PFSK-1 (cell line): ENCODE data around the gene PTPN5.

Source experiments
- FOXP2 ChIP-seq: optimal IDR thresholded peaks from 2 replicates; pipeline ENCODE3; 2011; ENCODE audit warnings: borderline replicate concordance, control low read depth, inconsistent platforms; ENCODE audit not compliant: insufficient read depth; ENCODE audit errors: extremely low read length, extremely low read depth
- POLR2AphosphoS5 ChIP-seq: IDR thresholded peaks from 2 replicates; pipeline ENCODE4 v1.6.1; 2012; ENCODE audit warnings: low read depth, mild to moderate bottlenecking, control low read depth, low read length, moderate library complexity
- REST ChIP-seq, 2 experiments: IDR thresholded peaks; 2 replicates each; pipeline versions ENCODE4 v1.6.1 to v1.8.0; 2011 to 2012; ENCODE audit warnings: low read depth in 2 of 2, low read length in 2 of 2, control low read depth in 1 of 2, inconsistent platforms in 1 of 2, mild to moderate bottlenecking in 1 of 2, moderate library complexity in 1 of 2; ENCODE audit not compliant: insufficient read depth in 1 of 2
- SIN3A ChIP-seq: IDR thresholded peaks from 2 replicates; pipeline ENCODE4 v1.6.1; 2012; ENCODE audit warnings: mild to moderate bottlenecking, low read length, moderate library complexity, borderline replicate concordance; ENCODE audit not compliant: insufficient read depth
- TAF1 ChIP-seq: IDR thresholded peaks from 2 replicates; pipeline ENCODE4 v1.6.1; 2012; ENCODE audit warnings: low read length, control low read depth, borderline replicate concordance; ENCODE audit not compliant: insufficient read depth

Gene PTPN5

GRCh38 chr11:18721561-18722292 lies 69.9 kb downstream of the PTPN5 start:
- no peak for TF ChIP-seq POLR2AphosphoS5
- TF ChIP-seq TAF1 = no peak

GRCh38 chr11:18720808-18721560 lies 70.6 kb downstream of the PTPN5 start:
- TF ChIP-seq SIN3A = no peak
- no peak for TF ChIP-seq TAF1
- TF ChIP-seq REST (IDR thresholded peaks at IDR 0.05; ENCODE audit: insufficient read depth in 1 of 2, low read depth in 2 of 2, low read length in 2 of 2) = no peak
- TF ChIP-seq POLR2AphosphoS5 = no peak
- TF ChIP-seq FOXP2 = no peak

- TF ChIP-seq TAF1 = no peak
- no peak for TF ChIP-seq REST (IDR thresholded peaks at IDR 0.05; ENCODE audit: insufficient read depth in 1 of 2, low read depth in 2 of 2, low read length in 2 of 2)
- no peak for TF ChIP-seq SIN3A
These were observed 71.3 kb downstream of the PTPN5 start for GRCh38 chr11:18720091-18720807.

- no peak for TF ChIP-seq SIN3A
- TF ChIP-seq TAF1 = no peak
- no peak for TF ChIP-seq POLR2AphosphoS5
- no peak for TF ChIP-seq REST (IDR thresholded peaks at IDR 0.05; ENCODE audit: insufficient read depth in 1 of 2, low read depth in 2 of 2, low read length in 2 of 2)
- no peak for TF ChIP-seq FOXP2
These were observed 76.1 kb downstream of the PTPN5 start for GRCh38 chr11:18715476-18715875.

- TF ChIP-seq FOXP2 (no peak), REST (IDR thresholded peaks at IDR 0.05; ENCODE audit: insufficient read depth in 1 of 2, low read depth in 2 of 2, low read length in 2 of 2) (no peak), POLR2AphosphoS5 (no peak), TAF1 (no peak), SIN3A (no peak)
These were observed 77.2 kb downstream of the PTPN5 start for GRCh38 chr11:18714443-18714780.
